ENCODE data around the gene MAP2K4. TPM values are rescaled to one million over a fixed set of nuclear protein-coding genes. Genes with fewer than 3 reads are reported as not detected.

MAP2K4 gene
- total RNA-seq, 4 donors from 2014 or later: 29.8 to 58.6 (median 30.2) TPM

DNA sequence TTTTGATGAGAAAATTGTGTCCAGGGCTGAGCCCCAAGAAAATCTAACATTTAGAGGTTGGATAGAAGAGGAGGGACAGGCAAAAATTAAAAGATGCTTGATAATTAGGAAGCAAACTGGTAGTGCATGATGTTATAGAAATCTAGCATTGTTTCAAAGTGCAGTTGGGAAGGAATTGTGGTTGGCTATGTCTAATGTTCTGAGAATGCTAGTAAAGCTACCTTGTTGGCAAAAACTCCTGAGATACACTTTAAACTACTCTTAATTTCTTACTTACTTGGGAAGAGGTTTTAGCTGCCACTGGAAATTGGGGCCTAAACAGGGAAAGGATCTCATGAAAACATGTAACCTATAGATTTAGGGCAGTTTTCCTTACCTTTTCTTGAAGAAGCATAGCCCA, 48.3 kb downstream of the MAP2K4 start:
- Histone ChIP-seq H3K27me3 (no peaks in the 10 kb centered on the region), H3K36me3 (peaks cover 0 to 6% of the 10 kb centered on the region in 2 donors), H3K9me3 (no peaks in the 10 kb centered on the region), H3K4me3 (no peak overlapping the region), H3K4me1 (no peaks in the 10 kb centered on the region), H3K27ac (no peak overlapping the region)
- DNase-seq (no peak), ATAC-seq (no peak)
- intact Hi-C loops (cut with DNase I; ENCODE audit: low total_unique reads): no loop called here
- in situ Hi-C loops (cut with MboI; ENCODE audit: low sequenced_read_pairs in 4 of 4): no loop called here
- no peak for TF ChIP-seq CTCF (IDR thresholded peaks at IDR 0.05 in 4 of 5, conservative IDR thresholded peaks at IDR 0.05 in 1 of 5)
- no peak for TF ChIP-seq POLR2A (IDR thresholded peaks at IDR 0.05)

DNA sequence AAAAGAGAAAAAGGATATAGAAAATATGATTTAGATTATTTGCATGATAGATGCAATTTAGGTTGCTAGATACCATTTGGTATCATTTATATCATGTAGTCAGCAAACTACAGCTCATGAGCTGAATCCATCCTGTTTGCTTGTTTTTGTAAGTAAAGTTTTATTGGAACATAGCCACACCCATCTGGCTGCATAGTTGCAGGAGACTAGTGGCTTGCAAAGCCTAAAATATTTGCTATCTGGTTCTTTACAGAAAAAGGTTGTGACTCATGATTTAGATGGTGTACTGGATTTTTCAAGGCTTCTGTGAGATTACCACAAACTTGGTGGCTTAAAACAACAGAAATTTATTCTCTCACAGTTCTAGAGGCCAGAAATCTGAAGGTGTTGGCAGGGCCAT, 49.9 kb downstream of the MAP2K4 start:
- Histone ChIP-seq H3K9me3 (no peaks in the 10 kb centered on the region), H3K27ac (no peak overlapping the region), H3K27me3 (no peaks in the 10 kb centered on the region), H3K36me3 (no peaks in the 10 kb centered on the region), H3K4me3 (no peak overlapping the region), H3K4me1 (no peaks in the 10 kb centered on the region)
- no peak for ATAC-seq
- intact Hi-C loops (cut with DNase I; ENCODE audit: low total_unique reads) (no loop called here), in situ Hi-C loops (cut with MboI; ENCODE audit: low sequenced_read_pairs in 4 of 4) (no loop called here)
- no peak for TF ChIP-seq POLR2A (IDR thresholded peaks at IDR 0.05)
- no peak for TF ChIP-seq CTCF (IDR thresholded peaks at IDR 0.05 in 4 of 5, conservative IDR thresholded peaks at IDR 0.05 in 1 of 5)
- no peak for DNase-seq

DNA sequence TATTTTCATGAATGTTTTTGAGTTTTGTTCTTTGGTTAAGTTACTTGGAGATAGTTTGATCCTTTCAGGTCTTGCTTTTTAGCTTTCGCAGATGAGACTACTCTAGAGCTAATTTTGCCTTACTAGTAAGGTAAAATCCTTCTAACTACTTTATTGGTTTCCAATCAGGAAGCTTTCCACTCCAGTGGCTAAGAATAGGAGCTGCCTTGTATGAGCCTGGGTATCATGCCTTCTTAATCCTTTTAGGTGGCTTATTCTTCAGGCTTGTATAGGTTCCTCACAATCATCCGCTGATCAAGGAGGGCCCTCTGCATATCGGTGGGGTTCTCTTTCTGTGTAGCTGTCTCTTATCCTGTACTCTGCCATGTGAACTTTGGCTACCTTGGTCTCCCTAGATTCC, 53.7 kb downstream of the MAP2K4 start:
- Histone ChIP-seq H3K9me3 (no peaks in the 10 kb centered on the region), H3K36me3 (no peaks in the 10 kb centered on the region), H3K27me3 (no peaks in the 10 kb centered on the region), H3K27ac (no peak overlapping the region), H3K4me3 (no peak overlapping the region), H3K4me1 (no peaks in the 10 kb centered on the region)
- in situ Hi-C loops (cut with MboI; ENCODE audit: low sequenced_read_pairs in 4 of 4) (no loop called here), intact Hi-C loops (cut with DNase I; ENCODE audit: low total_unique reads) (no loop called here)
- TF ChIP-seq POLR2A (IDR thresholded peaks at IDR 0.05) (no peak), CTCF (IDR thresholded peaks at IDR 0.05 in 4 of 5, conservative IDR thresholded peaks at IDR 0.05 in 1 of 5) (no peak)
- ATAC-seq (no peak), DNase-seq (no peak)

DNA sequence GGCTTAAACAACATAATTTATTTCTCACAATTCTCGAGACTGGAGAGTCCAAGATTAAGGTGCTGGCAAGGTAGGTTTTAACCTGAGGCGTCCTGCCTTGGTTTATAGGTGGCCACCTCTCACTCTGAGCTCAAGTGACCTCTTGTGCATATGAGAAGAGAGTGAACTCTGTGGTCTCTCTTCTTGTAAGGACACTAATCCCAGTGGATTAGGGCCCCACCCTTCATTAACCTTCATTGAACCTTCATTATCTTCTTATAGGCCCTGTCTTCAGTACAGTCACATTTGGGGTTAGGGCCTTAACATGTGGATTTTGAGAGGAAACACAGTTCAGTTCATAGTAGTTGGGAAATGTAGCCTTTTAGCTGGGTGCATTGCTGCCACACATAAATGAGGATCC, 57.1 kb downstream of the MAP2K4 start:
- intact Hi-C loops (cut with DNase I; ENCODE audit: low total_unique reads) (no loop called here), in situ Hi-C loops (cut with MboI; ENCODE audit: low sequenced_read_pairs in 4 of 4) (no loop called here)
- no peaks in the 10 kb centered on the region for H3K27me3 ChIP-seq
- no peak overlapping the region for H3K27ac ChIP-seq
- TF ChIP-seq CTCF (IDR thresholded peaks at IDR 0.05 in 4 of 5, conservative IDR thresholded peaks at IDR 0.05 in 1 of 5): no peak
- no peak for TF ChIP-seq POLR2A (IDR thresholded peaks at IDR 0.05)
- ATAC-seq (no peak), DNase-seq (no peak)
- H3K36me3 ChIP-seq: no peaks in the 10 kb centered on the region
- peaks cover 0 to 10% of the 10 kb centered on the region in 2 donors for H3K4me1 ChIP-seq
- no peak overlapping the region for H3K4me3 ChIP-seq
- no peaks in the 10 kb centered on the region for H3K9me3 ChIP-seq

DNA sequence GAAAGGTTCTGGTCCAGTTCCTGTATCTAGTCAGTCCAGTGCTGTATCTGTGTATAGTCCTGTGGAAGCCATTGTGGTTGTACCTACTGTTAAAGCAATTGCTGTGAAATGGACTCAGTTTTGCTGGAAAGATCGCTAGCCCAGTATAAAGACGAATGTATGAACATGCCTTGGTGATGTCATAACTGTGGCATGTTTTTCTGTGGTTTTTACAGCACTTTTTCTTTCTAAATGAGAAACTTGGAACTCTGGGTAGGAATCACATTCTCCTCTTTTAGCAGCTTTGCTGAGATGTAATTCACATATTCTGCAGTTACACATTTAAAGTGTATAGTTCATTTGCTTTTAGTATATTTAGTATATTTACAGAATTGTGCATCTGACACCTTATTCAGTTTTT, 58.1 kb downstream of the MAP2K4 start:
- Histone ChIP-seq H3K4me3 (no peak overlapping the region), H3K27ac (no peak overlapping the region), H3K27me3 (no peaks in the 10 kb centered on the region), H3K9me3 (no peaks in the 10 kb centered on the region), H3K4me1 (peaks cover 0 to 10% of the 10 kb centered on the region in 2 donors), H3K36me3 (no peaks in the 10 kb centered on the region)
- TF ChIP-seq CTCF (IDR thresholded peaks at IDR 0.05 in 4 of 5, conservative IDR thresholded peaks at IDR 0.05 in 1 of 5) (no peak), POLR2A (IDR thresholded peaks at IDR 0.05) (no peak)
- ATAC-seq: no peak
- in situ Hi-C loops (cut with MboI; ENCODE audit: low sequenced_read_pairs in 4 of 4) (no loop called here), intact Hi-C loops (cut with DNase I; ENCODE audit: low total_unique reads) (no loop called here)
- DNase-seq: no peak
